NCI-H226 (cell line): Measurements from ENCODE around the gene PPM1D.

Source experiments
- DNase-seq: peaks from one replicate; pipeline ENCODE4 v3.0.0-alpha.2; 2015

PPM1D gene

GRCh38 chr17:60676758-60677307 lies 76.8 kb downstream of the PPM1D start:
- DNase-seq = no peak

DNA sequence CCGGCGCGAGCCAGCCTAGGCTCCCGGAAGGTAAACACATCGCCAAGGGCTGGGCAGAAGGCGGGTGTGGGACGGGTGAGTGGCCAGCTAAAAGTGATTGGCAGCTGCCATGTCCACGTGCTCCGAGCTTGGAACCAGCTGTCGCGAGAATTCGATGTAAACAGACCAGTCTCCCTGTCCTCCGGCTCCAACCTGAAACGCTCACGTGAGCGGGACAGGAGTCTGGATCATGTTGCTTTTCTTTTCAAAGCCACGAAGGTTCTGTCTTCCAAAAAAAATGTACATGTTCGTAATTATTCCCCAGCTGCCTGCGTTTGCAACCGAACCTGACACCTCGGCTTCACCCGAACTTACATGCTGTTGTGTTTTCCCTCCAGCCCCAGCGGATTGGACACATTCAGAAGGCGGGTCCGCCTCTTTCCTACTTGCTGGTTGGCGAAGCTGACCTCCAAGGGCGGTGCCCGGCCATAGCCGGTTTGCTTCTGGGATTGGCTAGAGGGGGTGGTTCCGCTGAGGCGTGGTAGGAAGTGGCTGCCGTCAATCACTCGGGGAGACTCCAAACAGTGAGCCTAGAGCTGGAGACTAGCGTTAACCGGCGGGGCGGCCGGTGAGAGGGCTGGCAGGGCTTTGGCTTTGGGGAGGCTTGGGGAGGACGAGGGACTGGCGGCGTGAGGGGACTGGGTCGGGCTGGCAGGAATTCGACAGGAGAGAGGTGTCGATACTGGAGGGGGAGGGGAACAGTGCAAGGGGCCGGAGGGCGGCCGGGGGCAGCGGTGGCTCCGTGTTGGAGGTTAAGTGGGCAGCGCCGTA lies 77.5 kb downstream of the PPM1D start, which contains the start of gene BCAS3:
TSS of gene BCAS3 (plus strand) at position 544 of the 810 bp plus-strand sequence.
- peak; percentile 98 for DNase-seq

DNA sequence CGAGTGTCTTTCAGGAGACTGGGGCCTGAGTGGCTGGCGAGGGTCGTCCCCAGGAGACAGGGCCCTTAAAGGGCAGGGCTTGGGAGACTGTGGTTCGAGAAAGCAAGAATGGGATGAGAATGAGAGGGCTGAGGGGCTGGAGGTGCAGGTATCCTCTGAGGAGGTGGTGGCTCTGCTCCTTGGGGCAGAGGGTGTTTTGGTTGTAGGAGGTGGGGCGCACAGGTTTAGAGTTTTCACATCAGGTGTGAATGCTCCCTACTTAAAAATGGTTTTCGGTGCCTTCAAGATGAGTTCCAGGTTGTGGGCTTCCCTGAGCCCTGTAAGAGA lies 78.1 kb downstream of the PPM1D start:
- DNase-seq = no peak

GRCh38 chr17:60679287-60679686 lies 79.3 kb downstream of the PPM1D start:
- DNase-seq = no peak

GRCh38 chr17:60680754-60681153 lies 80.8 kb downstream of the PPM1D start:
- DNase-seq = no peak

GRCh38 chr17:60685437-60685836 lies 85.4 kb downstream of the PPM1D start:
- DNase-seq = no peak

- no peak for DNase-seq
Measured at GRCh38 chr17:60695960-60696359, 96.0 kb downstream of the PPM1D start.

- DNase-seq = no peak
Measured at GRCh38 chr17:60699090-60699489, 99.1 kb downstream of the PPM1D start.

- no peak for DNase-seq
Measured at GRCh38 chr17:60704170-60704569, 104.2 kb downstream of the PPM1D start.

DNA sequence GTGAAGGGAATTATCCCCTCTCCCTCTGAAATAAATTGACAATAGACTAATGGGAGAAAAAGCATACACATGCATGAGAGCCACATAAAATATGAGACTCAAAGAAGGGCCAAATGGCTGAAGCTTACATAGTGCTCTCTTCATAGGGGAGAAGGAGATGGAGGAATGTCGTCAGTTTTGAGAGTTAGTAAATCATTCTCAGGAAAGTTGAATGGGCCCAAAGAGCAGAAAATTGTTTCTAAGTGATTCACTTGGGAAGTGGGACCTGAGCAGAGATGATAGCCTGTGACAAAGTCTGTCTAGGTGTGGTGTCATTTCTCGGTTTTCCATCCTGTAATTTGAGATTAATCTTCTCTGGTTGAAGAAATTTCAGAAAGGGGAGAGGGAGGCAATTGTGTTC lies 112.7 kb downstream of the PPM1D start:
- no peak for DNase-seq

GRCh38 chr17:60713608-60714007 lies 113.6 kb downstream of the PPM1D start:
- DNase-seq = no peak
